ENCODE results near the gene PRR14.
"Not testable (repeated sequence)": the region's sequence is repeated elsewhere in the genome, so short reads cannot be mapped to it uniquely, and the experiment has no call there.

The PRR14 gene

GRCh38 chr16:30633526-30633925, 17.2 kb upstream of the PRR14 start:
- no peak for DNase-seq

GRCh38 chr16:30636599-30636998, 14.2 kb upstream of the PRR14 start:
- no peak for DNase-seq

- DNase-seq: not testable (repeated sequence)
These were observed 13.6 kb upstream of the PRR14 start for GRCh38 chr16:30637139-30637538.

- peak; percentile 51 to 80 for DNase-seq
These were observed 12.8 kb upstream of the PRR14 start for GRCh38 chr16:30637944-30638343.

- DNase-seq: no peak
These were observed 9.3 kb upstream of the PRR14 start for GRCh38 chr16:30641378-30641982.

- DNase-seq: peak; percentile 84 to 93
These were observed 6.4 kb upstream of the PRR14 start for GRCh38 chr16:30644334-30644830.

GRCh38 chr16:30645727-30646126, 5.0 kb upstream of the PRR14 start:
- no peak for DNase-seq

- no peak for DNase-seq
These were observed 3.5 kb upstream of the PRR14 start for GRCh38 chr16:30647274-30647571.

- no peak for DNase-seq
These were observed 913 bp upstream of the PRR14 start for GRCh38 chr16:30649725-30650368.

GRCh38 chr16:30651124-30652004, 604 bp downstream of the PRR14 start:
- peak; percentile 61 to 78 for DNase-seq

- DNase-seq: peak in 1 of 2 experiments; percentile 35
These were observed 1.2 kb downstream of the PRR14 start for GRCh38 chr16:30652005-30652296.

GRCh38 chr16:30652718-30653117, 2.0 kb downstream of the PRR14 start:
- DNase-seq: no peak

- DNase-seq: no peak
These were observed 4.1 kb downstream of the PRR14 start for GRCh38 chr16:30654856-30655255.

- DNase-seq: no peak
These were observed 5.1 kb downstream of the PRR14 start for GRCh38 chr16:30655815-30656347.

GRCh38 chr16:30656388-30656787, 5.6 kb downstream of the PRR14 start:
- DNase-seq: no peak

- no peak for DNase-seq
These were observed 6.5 kb downstream of the PRR14 start for GRCh38 chr16:30656974-30657865.

- DNase-seq: peak; percentile 100
These were observed 7.3 kb downstream of the PRR14 start, which contains the start of gene FBRS for GRCh38 chr16:30657866-30658730. Gene FBRS, plus strand, starts transcription at chr16:30658431. Its CDS starts 1,088 bp downstream, at chr16:30659519.

- DNase-seq: peak; percentile 99
These were observed 8.2 kb downstream of the PRR14 start for GRCh38 chr16:30658731-30659506.

- DNase-seq: no peak
These were observed 9.0 kb downstream of the PRR14 start for GRCh38 chr16:30659507-30660423.
